MM.1S (cell line): ENCODE measurements around the gene EFEMP2.

ENCODE experiments used
- DNase-seq: peaks from one replicate; pipeline ENCODE4 v3.0.0-alpha.2; 2015
- H2AFZ ChIP-seq: fragments of 300-600 bp; sonication (generic); 2 replicates; pipeline ENCODE4 v1.6.0; 2016; ENCODE audit warnings: antibody characterized with exemption, low read length
- H3F3A ChIP-seq: fragments of 300-600 bp; sonication (generic); 2 replicates; pipeline ENCODE4 v1.6.1; 2016; ENCODE audit warnings: mild to moderate bottlenecking, antibody characterized with exemption, low read length, moderate library complexity, mixed read lengths; ENCODE audit not compliant: insufficient read depth
- H3K27ac ChIP-seq: fragments of 300-600 bp; sonication (generic); 2 replicates; pipeline ENCODE4 v1.5.1; 2016; ENCODE audit warnings: mild to moderate bottlenecking, low read length
- H3K27me3 ChIP-seq: fragments of 300-600 bp; sonication (generic); replicated peaks from 2 replicates; pipeline ENCODE4 v1.6.0; 2016; ENCODE audit warnings: low read length; ENCODE audit not compliant: insufficient read depth
- H3K36me3 ChIP-seq: fragments of 300-600 bp; sonication (generic); replicated peaks from 2 replicates; pipeline ENCODE4 v1.6.1; 2016; ENCODE audit warnings: mild to moderate bottlenecking, low read length, mixed read lengths; ENCODE audit not compliant: insufficient read depth
- H3K4me1 ChIP-seq: fragments of 300-600 bp; sonication (generic); 2 replicates; pipeline ENCODE4 v1.6.1; 2016; ENCODE audit warnings: low read length, mixed read lengths
- H3K4me2 ChIP-seq: fragments of 300-600 bp; sonication (generic); 2 replicates; pipeline ENCODE4 v1.6.0; 2016; ENCODE audit warnings: low read depth, low read length
- H3K4me3 ChIP-seq: fragments of 300-600 bp; sonication (generic); 2 replicates; pipeline ENCODE4 v1.5.1; 2016; ENCODE audit warnings: low read length, mixed read lengths
- H3K79me2 ChIP-seq: fragments of 300-600 bp; sonication (generic); 2 replicates; pipeline ENCODE4 v1.6.1; 2016; ENCODE audit warnings: mixed run types, low read length, mixed read lengths
- H3K9ac ChIP-seq: fragments of 300-600 bp; sonication (generic); 2 replicates; pipeline ENCODE4 v1.6.1; 2016; ENCODE audit warnings: low read length, mixed read lengths
- H3K9me2 ChIP-seq: fragments of 300-600 bp; sonication (generic); replicated peaks from 2 replicates; pipeline ENCODE4 v1.6.1; 2016; ENCODE audit warnings: mild to moderate bottlenecking, low read length, mixed read lengths; ENCODE audit not compliant: insufficient read depth
- H3K9me3 ChIP-seq: fragments of 300-600 bp; sonication (generic); replicated peaks from 2 replicates; pipeline ENCODE4 v1.6.1; 2016; ENCODE audit warnings: mild to moderate bottlenecking, low read length, mixed read lengths; ENCODE audit not compliant: insufficient read depth
- H4K20me1 ChIP-seq: fragments of 300-600 bp; sonication (generic); 2 replicates; pipeline ENCODE4 v1.6.1; 2016; ENCODE audit warnings: mild to moderate bottlenecking, low read length, moderate library complexity, mixed read lengths; ENCODE audit not compliant: insufficient read depth
- CTCF ChIP-seq: fragments of 300-600 bp; sonication (generic); IDR thresholded peaks from 2 replicates; pipeline ENCODE4 v1.5.1; 2016; ENCODE audit warnings: antibody characterized with exemption, low read length, mixed read lengths
- EZH2 ChIP-seq: fragments of 300-600 bp; sonication (generic); optimal IDR thresholded peaks from 2 replicates; pipeline ENCODE3; 2017; ENCODE audit warnings: low read depth, mild to moderate bottlenecking, antibody characterized with exemption, low read length, mixed read lengths
- EZH2phosphoT487 ChIP-seq: fragments of 300-600 bp; sonication (generic); IDR thresholded peaks from 2 replicates; pipeline ENCODE4 v1.6.1; 2018; ENCODE audit warnings: antibody characterized with exemption, low read length

EFEMP2 gene

DNA sequence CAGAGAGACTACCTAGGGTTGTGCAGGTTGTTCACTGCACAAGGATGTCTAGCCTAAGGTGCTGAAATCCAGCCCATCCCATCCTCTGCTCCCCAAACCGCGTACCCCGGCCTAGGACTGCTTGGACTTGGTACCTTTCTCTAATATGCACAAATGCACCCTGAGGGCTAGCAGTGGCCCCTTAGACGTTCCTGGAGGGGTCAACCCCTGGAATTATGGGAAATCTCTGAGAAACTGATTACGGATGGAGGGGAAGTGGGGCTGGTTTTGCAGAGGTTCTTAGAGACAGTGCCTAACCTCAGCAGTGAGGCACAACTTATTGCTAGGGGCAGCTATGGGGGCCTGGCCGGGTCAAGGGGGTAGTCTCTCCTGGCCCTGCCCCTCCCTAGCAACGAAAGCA, 43.8 kb upstream of the EFEMP2 start:
- Histone ChIP-seq H3K9me2 (no peaks in the 10 kb centered on the region), H3K4me3 (no peak overlapping the region), H3K27me3 (no peaks in the 10 kb centered on the region), H3K9ac (no peak overlapping the region), H2AFZ (no peak overlapping the region), H3F3A (peaks cover 4% of the 10 kb centered on the region; the same call in 1 of the 2 replicates), H3K27ac (no peak overlapping the region), H4K20me1 (no peaks in the 10 kb centered on the region), H3K4me1 (peaks cover 14% of the 10 kb centered on the region; the same call in 1 of the 2 replicates), H3K79me2 (peaks cover 36% of the 10 kb centered on the region), H3K9me3 (no peaks in the 10 kb centered on the region), H3K4me2 (no peak overlapping the region), H3K36me3 (no peaks in the 10 kb centered on the region)
- no peak for DNase-seq
- no peak for TF ChIP-seq EZH2phosphoT487

DNA sequence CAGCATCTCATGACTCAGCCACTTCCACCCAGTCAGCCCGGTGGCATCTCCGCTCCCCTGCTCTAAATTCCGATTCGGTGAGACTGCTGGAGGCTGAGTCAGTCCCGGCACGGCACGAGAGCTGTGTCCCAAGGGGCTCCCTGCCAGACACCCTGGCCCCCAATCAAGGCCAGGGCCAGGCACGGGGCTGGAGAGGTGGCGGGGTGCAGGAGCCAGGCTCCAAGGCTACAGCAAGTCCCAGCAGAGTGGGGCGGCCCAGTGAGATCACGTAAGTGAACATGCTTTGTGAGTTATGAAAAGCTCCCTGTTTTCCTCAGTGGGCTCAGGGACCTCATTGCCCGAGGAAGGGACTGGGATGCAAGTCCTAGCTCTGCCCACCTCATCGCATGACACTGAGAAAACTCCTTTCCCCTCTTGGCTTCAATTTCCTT, 43.2 kb upstream of the EFEMP2 start:
- Histone ChIP-seq H2AFZ (no peak overlapping the region), H3K4me1 (peaks cover 14% of the 10 kb centered on the region; the same call in 1 of the 2 replicates), H3K9me2 (no peaks in the 10 kb centered on the region), H3K27ac (no peak overlapping the region), H3F3A (peaks cover 4% of the 10 kb centered on the region; the same call in 1 of the 2 replicates), H3K27me3 (no peaks in the 10 kb centered on the region), H3K4me2 (no peak overlapping the region), H3K9me3 (no peaks in the 10 kb centered on the region), H4K20me1 (no peaks in the 10 kb centered on the region), H3K79me2 (peaks cover 36% of the 10 kb centered on the region), H3K4me3 (no peak overlapping the region), H3K36me3 (no peaks in the 10 kb centered on the region), H3K9ac (no peak overlapping the region)
- no peak for DNase-seq
- TF ChIP-seq CTCF (no peak), EZH2phosphoT487 (no peak), EZH2 (no peak)

GRCh38 chr11:65915101-65915820, 42.7 kb upstream of the EFEMP2 start:
- DNase-seq: no peak
- peaks cover 14% of the 10 kb centered on the region; the same call in 1 of the 2 replicates for H3K4me1 ChIP-seq
- H3K79me2 ChIP-seq: peaks cover 30% of the 10 kb centered on the region

More at GRCh38 chr11:65915101-65915820, 42.7 kb upstream of the EFEMP2 start:
- Histone ChIP-seq H3F3A (peaks cover 4% of the 10 kb centered on the region; the same call in 1 of the 2 replicates), H3K9me3 (no peaks in the 10 kb centered on the region), H3K4me2 (no peak overlapping the region), H3K4me3 (no peak overlapping the region), H2AFZ (no peak overlapping the region), H3K9me2 (no peaks in the 10 kb centered on the region), H3K27me3 (no peaks in the 10 kb centered on the region), H3K27ac (no peak overlapping the region), H3K9ac (no peak overlapping the region), H4K20me1 (no peaks in the 10 kb centered on the region), H3K36me3 (no peaks in the 10 kb centered on the region)
- TF ChIP-seq CTCF: no peak
